ENCODE measurements around the gene RFX2. TPM values are rescaled to one million over a fixed set of nuclear protein-coding genes. Genes with fewer than 3 reads are reported as not detected.
"Not testable (repeated sequence)": the region's sequence is repeated elsewhere in the genome, so short reads cannot be mapped to it uniquely, and the experiment has no call there.

The RFX2 gene
- total RNA-seq, 2 experiments from 2014 or later = 10.1 to 10.4 TPM

DNA sequence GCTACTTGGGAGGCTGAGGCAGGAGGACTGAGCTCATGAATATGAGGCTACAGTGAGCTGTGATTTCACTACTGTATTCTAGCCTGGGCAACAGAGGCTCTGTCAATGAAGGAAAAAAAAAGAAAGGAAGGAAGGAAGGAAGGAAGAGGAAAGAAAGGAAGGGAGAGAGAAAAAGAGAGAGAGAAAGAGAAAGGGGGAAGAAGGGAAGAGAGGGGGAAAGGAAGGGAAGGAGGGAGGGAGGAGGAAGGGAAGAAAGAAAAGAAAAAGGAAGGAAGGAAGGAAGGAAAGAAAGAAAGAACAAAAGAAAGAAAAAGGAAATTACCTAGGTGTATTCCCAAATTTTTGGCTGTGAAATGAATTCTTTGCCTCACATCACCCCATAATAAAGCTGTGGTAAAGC is 7.2 kb upstream of the RFX2 start:
- no peak for DNase-seq
- Mint-ChIP-seq H3K9me3 (peaks cover 6% of the 10 kb centered on the region), H3K27me3 (peaks cover 6% of the 10 kb centered on the region), H3K36me3 (ENCODE audit: low read depth) (no peaks in the 10 kb centered on the region), H3K4me3 (no peak overlapping the region), H3K27ac (no peak overlapping the region), H3K4me1 (no peaks in the 10 kb centered on the region)
- ChIA-PET POLR2A (no interaction called here), CTCF (interaction anchor here (0.8 to 3.5 kb wide), 3 partner anchors 8 to 314 kb away, joined by 3 to 15 read pairs (median 3); no protein-coding TSS in a partner anchor)

DNA sequence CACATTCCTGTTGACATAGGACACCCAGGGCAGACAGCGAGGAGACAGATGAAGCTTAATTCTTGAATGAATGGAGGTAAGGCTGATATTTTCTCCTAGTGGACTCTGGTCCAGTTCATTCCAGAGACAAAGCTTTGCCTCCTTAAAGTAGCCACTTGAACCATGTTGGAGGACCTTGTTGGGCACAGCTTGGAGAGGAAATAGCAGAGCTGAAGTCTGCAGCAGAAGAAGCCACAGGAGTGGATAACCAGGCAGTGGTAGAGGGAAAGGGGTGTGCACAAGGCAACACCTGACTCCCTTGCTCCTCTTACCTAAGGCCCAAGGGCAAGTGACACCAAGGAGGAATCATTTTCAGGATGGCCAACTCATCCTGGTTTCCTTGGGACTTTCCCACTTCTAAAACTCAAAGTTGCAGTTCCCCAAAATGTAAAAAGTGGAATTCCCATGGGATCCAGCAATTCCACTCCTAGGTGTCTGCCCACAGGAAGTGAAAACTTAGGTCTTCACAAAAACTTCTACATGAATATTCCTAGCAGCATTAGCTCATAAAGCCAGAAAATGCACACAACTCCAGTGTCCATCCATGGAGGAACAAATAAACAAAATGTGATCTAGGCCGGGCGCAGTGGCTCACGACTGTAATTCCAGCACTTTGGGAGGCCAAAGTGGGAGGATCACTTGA is 6.6 kb upstream of the RFX2 start:
- no peak for DNase-seq
- H3K4me3 Mint-ChIP-seq = no peak overlapping the region
- peaks cover 6% of the 10 kb centered on the region for H3K9me3 Mint-ChIP-seq
- H3K4me1 Mint-ChIP-seq = no peaks in the 10 kb centered on the region
- POLR2A ChIA-PET = no interaction called here
- H3K27ac Mint-ChIP-seq = no peak overlapping the region
- H3K36me3 Mint-ChIP-seq (ENCODE audit: low read depth) = no peaks in the 10 kb centered on the region
- CTCF ChIA-PET = interaction anchor here (0.6 to 3.5 kb wide), 5 partner anchors 9 to 313 kb away, joined by 3 to 15 read pairs (median 3); no protein-coding TSS in a partner anchor
- H3K27me3 Mint-ChIP-seq = peaks cover 6% of the 10 kb centered on the region

DNA sequence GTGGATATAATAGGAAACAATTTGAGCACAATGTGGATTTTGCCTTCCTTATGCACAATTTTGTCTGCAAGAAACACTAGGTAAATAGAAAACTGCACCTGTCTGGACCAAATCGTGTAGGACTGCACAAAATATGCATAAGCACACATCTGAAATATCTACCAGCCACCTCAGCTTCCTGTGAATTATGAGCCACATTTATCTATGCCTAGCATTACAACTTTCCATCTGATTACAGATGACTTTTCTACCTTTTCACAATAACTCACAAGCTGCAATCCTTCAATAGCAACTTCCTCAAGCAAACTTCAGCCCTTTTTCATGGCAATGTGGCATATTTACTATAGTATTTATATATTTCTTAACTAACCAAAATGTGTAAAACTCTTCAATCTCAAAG is 5.7 kb upstream of the RFX2 start:
- Mint-ChIP-seq H3K36me3 (ENCODE audit: low read depth) (no peaks in the 10 kb centered on the region), H3K27ac (no peak overlapping the region), H3K4me3 (no peak overlapping the region), H3K27me3 (peaks cover 6% of the 10 kb centered on the region), H3K4me1 (peaks cover 5% of the 10 kb centered on the region), H3K9me3 (peaks cover 6% of the 10 kb centered on the region)
- DNase-seq = no peak
- POLR2A ChIA-PET = no interaction called here
- CTCF ChIA-PET = interaction anchor here (0.6 to 3.5 kb wide), 5 partner anchors 10 to 655 kb away, joined by 3 to 15 read pairs (median 3); no protein-coding TSS in a partner anchor

DNA sequence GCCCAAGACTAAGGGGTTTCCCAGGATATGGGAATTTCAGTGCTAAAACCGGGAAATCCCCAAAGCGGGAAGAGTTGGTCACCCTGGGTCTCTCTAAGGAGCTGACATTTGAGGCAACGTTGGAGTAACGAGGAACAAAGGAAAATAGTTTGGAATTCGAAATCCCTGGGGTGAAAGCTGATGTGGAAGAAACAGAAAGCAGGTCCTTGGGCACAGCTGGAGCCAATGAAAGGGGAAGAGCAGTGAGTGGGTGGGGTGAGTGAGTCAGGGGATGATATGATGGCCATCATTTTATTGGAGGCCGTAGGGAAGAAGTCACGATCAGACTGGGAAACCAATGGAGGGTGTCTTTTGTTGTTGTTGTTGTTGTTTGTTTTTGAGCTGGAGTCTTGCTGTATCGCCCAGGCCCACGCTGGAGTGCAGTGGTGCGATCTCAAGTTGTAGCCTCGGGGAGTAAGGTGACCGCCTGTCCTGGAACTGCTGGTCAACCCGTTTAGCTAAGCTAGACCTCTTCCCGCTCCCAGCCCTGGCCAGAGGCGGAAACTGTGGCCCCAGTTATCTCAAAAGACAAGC is 3.4 kb upstream of the RFX2 start:
- Mint-ChIP-seq H3K27me3 (peaks cover 14% of the 10 kb centered on the region), H3K36me3 (ENCODE audit: low read depth) (no peaks in the 10 kb centered on the region), H3K4me3 (no peak overlapping the region), H3K9me3 (no peaks in the 10 kb centered on the region), H3K27ac (no peak overlapping the region), H3K4me1 (peaks cover 15% of the 10 kb centered on the region)
- ChIA-PET POLR2A (no interaction called here), CTCF (interaction anchor here (0.6 to 0.7 kb wide), 2 partner anchors 13 to 1213 kb away, joined by 3 read pairs; no protein-coding TSS in a partner anchor)
- no peak for DNase-seq

DNA sequence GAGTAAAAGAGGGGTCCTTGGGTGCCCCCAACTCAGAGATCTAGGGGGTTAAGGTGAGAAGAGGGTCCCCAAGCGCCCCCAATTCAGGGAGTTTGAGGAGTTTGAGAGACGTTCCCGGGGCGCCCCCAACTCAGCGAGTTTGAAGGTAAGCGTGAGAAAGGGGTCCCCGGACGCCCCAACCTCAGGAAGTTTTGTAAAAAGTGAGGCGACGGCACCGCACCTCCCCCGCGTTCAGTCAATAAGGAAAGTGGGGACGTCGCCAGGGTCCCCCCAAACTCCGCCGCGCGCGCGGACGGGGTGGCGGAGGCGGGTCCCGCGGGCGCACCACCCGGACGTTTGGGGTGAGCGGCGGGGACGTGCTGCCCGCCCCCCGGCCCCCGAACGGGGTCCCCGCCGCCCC is 353 bp downstream of the RFX2 start:
- Mint-ChIP-seq H3K27me3 (peaks cover 19% of the 10 kb centered on the region), H3K4me3 (peak overlapping the region; percentile 79), H3K4me1 (peaks cover 24% of the 10 kb centered on the region), H3K27ac (peak overlapping the region; percentile 68), H3K36me3 (ENCODE audit: low read depth) (no peaks in the 10 kb centered on the region), H3K9me3 (no peaks in the 10 kb centered on the region)
- ChIA-PET CTCF (no interaction called here), POLR2A (no interaction called here)
- no peak for DNase-seq

DNA sequence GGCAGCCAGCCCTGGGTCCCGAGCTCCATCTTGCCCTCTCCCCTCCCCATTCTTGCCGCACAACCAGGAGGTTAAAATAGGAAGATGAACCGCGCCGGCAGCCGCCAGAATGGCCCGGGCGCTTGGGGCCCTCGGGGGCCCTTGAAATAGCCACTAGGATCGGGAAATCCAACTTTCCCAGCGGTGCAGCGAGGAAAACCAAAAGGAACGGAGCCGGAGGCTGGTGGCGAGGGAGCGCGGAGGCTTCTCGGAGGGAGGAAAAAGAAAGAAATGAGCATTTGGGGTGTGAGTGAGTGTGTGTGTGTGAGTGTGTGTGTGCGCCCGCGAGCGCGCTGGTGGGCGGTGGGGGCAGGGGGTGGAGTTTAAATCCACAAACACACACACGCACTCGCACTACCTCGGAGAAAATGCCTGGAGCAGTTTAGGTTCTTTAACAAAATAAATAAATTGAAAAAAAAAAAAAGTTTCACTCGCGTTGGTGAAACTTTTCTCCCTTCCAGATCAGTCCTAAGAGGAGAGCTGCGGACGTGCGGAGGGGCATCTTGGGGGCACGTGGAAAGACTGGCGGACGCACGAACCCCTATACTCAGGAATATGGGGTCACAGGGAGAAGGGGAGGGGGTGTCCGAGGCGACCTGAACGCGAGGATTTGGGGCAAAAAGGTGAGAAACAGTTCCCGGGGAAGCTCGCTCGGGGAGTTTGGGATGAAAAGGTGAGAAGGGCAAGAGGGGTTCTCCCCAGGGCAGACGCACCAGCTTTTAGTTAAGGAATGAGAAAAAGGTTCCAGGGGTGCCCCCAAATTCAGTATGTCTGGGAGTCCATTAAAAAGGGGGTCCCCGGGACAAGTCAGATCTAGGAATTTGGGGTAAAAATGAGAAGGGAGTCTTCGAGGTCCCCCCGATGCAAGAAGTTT is 1.3 kb downstream of the RFX2 start:
- POLR2A ChIA-PET = no interaction called here
- peak overlapping the region; percentile 77 for H3K4me3 Mint-ChIP-seq
- CTCF ChIA-PET = interaction anchor here (0.6 to 1.3 kb wide), 2 partner anchors 89 to 305 kb away, joined by 4 to 5 read pairs; no protein-coding TSS in a partner anchor
- no peaks in the 10 kb centered on the region for H3K9me3 Mint-ChIP-seq
- H3K27ac Mint-ChIP-seq = peak overlapping the region; percentile 46
- peaks cover 19% of the 10 kb centered on the region for H3K27me3 Mint-ChIP-seq
- H3K4me1 Mint-ChIP-seq = peaks cover 24% of the 10 kb centered on the region
- no peaks in the 10 kb centered on the region for H3K36me3 Mint-ChIP-seq (ENCODE audit: low read depth)
- peak; percentile 50 for DNase-seq

DNA sequence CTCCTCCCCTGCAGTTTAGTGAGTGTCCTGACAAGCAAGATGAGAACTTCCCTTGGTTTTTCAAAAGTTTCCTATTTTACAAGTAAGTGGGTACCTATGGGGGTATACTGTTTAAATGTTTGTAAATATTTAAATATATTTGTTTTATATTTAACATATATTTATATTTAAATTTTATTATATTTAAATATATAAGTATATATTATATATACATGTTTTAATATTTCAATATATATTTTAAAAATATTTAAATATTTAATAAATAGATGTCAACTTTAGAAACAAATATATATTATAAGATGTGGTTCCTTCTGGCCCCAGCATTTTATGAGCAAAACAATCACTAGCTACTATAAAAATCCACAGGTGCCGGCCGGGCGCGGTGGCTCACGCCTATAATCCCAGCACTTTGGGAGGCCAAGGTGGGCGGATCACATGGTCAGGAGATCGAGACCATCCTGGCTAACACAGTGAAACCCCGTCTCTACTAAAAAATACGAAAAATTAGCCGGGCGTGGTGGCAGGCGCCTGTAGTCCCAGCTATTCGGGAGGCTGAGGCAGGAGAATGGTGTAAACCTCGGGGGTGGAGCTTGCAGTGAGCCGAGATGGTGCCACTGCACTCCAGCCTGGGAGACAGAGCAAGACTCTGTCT is 3.5 kb downstream of the RFX2 start:
- DNase-seq; H3K27ac Mint-ChIP-seq; H3K9me3 Mint-ChIP-seq; H3K36me3 Mint-ChIP-seq (ENCODE audit: low read depth); H3K4me3 Mint-ChIP-seq; POLR2A ChIA-PET: not testable (repeated sequence)
- CTCF ChIA-PET = interaction anchor here (0.6 to 1.6 kb wide), 3 partner anchors 9 to 827 kb away, joined by 3 read pairs; no protein-coding TSS in a partner anchor
- Mint-ChIP-seq H3K27me3 (peaks cover 19% of the 10 kb centered on the region), H3K4me1 (peaks cover 24% of the 10 kb centered on the region)

DNA sequence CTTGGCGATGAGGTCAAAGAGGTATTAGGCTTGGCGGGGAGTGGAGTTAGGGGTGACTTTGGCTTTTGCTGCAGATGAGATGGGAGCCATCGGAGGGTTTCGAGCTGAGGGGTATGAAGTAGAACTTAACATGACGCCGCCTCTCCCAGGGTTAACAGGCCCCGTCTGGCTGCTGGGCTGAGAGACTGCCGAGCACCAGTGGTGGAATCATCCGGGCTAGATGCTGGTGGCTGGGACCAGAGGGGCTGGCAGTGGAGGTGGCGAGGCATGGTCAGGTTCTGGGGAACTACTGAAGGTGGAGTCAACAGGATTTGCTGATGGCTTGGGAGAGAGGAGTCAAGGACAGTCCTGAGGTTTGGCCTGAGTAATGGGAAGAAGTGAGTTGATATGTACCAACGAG is 4.9 kb downstream of the RFX2 start:
- no peak overlapping the region for H3K4me3 Mint-ChIP-seq
- ChIA-PET POLR2A (no interaction called here), CTCF (interaction anchor here (0.9 to 1.6 kb wide), 2 partner anchors 12 to 31 kb away, joined by 3 read pairs; no protein-coding TSS in a partner anchor)
- no peak for DNase-seq
- H3K9me3 Mint-ChIP-seq = no peaks in the 10 kb centered on the region
- peaks cover under 1% of the 10 kb centered on the region for H3K36me3 Mint-ChIP-seq (ENCODE audit: low read depth)
- H3K27ac Mint-ChIP-seq = no peak overlapping the region
- H3K27me3 Mint-ChIP-seq = peaks cover 19% of the 10 kb centered on the region
- H3K4me1 Mint-ChIP-seq = peaks cover 22% of the 10 kb centered on the region

DNA sequence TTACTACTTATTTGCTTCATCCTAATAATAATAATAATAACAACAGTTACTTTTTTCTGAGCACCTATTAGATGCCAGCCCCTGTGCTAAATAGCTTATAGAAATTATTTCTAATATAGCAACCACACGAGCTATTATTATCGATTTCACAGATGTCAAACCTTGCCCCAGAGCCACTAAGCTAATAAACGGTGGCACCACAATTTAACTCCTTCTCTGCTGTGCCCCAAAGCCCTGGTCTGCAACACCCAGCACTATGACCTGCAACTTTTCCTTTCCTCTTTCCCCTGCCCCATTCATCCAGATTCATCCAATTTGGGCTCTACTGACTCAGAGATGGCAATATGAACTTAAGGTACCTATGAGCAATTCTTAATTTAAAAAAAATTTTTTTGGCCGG is 6.4 kb downstream of the RFX2 start:
- POLR2A ChIA-PET = no interaction called here
- Mint-ChIP-seq H3K9me3 (peaks cover 6% of the 10 kb centered on the region), H3K4me3 (no peak overlapping the region), H3K27ac (no peak overlapping the region), H3K36me3 (ENCODE audit: low read depth) (peaks cover 5% of the 10 kb centered on the region), H3K4me1 (peaks cover 21% of the 10 kb centered on the region), H3K27me3 (peaks cover 11% of the 10 kb centered on the region)
- DNase-seq = no peak
- CTCF ChIA-PET = no interaction called here

DNA sequence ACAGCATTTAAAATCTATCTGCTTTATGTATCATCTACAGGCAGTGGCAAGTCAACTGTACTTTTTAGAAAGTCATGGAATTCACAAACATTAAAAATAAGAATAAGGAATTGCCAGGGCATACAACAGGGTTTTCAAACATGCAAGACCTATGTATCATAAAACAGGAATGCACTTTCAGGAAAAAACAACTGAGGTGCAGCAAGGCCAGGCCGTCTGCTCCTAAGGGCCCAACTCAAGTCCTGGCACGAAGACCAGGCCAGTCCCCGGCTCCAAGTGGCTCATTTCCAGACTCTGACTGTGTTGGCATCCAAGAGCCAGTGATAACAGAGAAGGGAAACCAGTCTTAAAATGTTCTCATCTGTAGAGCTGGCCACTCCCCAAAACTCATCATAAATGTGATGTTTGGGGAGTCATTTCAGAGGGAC is 7.1 kb downstream of the RFX2 start:
- POLR2A ChIA-PET = no interaction called here
- Mint-ChIP-seq H3K9me3 (peaks cover 6% of the 10 kb centered on the region), H3K36me3 (ENCODE audit: low read depth) (peaks cover 5% of the 10 kb centered on the region), H3K27ac (no peak overlapping the region), H3K27me3 (peaks cover 4% of the 10 kb centered on the region), H3K4me3 (no peak overlapping the region), H3K4me1 (peaks cover 14% of the 10 kb centered on the region)
- DNase-seq = no peak
- CTCF ChIA-PET = interaction anchor here (0.6 kb wide), 1 partner anchor 55 kb away, joined by 3 read pairs; no protein-coding TSS in a partner anchor

DNA sequence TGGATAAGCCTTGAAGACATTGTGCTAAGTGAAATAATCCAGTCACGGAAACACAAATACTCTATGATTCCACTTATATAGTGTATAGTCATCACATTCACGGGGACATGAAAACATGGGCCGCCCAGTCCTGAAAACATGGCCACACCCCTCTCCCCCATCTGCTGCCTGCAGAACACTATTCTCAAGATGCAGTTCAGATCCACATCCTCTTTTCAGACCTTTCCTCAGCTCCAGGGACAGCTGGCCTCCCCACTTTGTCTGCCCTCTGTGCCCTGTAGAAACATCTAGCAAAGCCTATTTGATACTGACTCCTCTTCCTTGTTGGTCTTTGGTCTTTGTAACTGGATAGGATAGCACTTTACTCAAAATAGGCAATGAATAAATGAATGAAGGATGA is 8.3 kb downstream of the RFX2 start:
- ChIA-PET POLR2A (no interaction called here), CTCF (no interaction called here)
- Mint-ChIP-seq H3K4me1 (peaks cover 10% of the 10 kb centered on the region), H3K4me3 (no peak overlapping the region), H3K36me3 (ENCODE audit: low read depth) (peaks cover 5% of the 10 kb centered on the region), H3K9me3 (peaks cover 6% of the 10 kb centered on the region), H3K27me3 (no peaks in the 10 kb centered on the region), H3K27ac (no peak overlapping the region)
- DNase-seq = no peak

DNA sequence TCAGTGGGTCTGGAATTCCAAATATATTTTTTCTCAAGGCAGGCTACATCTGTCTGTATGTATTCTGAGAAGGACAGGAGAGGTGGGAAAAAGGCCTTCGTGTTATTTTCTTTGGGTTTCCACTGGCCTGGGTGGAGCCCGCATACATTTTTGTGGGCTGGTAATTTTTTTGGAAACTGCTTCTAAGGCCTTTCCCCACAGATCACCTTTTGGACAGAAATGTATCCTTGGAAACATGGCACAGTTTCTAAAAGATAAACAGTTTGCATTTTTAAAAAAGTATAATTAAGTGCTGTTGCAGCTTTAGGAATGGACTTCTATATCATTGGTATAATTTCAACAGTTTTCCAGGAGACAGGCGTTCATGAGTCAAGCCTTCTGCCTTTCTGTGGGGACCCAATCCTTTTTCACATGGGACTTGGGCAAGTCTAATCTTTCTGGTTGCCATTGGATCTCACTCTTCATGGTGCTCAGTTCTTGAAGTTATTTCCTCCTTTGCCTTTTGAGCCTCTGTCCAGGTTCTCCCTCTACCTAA is 8.9 kb downstream of the RFX2 start:
- no peak for DNase-seq
- H3K4me3 Mint-ChIP-seq = no peak overlapping the region
- H3K9me3 Mint-ChIP-seq = peaks cover 6% of the 10 kb centered on the region
- H3K36me3 Mint-ChIP-seq (ENCODE audit: low read depth) = peaks cover 5% of the 10 kb centered on the region
- no peaks in the 10 kb centered on the region for H3K27me3 Mint-ChIP-seq
- ChIA-PET POLR2A (no interaction called here), CTCF (no interaction called here)
- H3K27ac Mint-ChIP-seq = no peak overlapping the region
- peaks cover 10% of the 10 kb centered on the region for H3K4me1 Mint-ChIP-seq
